Frontal cortex (tissue), 4 donors: ENCODE measurements around the gene LAMA5. TPM values are rescaled to one million over a fixed set of nuclear protein-coding genes. Genes with fewer than 3 reads are reported as not detected.
A peak's percentile ranks its signal among the peaks of the same experiment; 100 is the strongest.

ENCODE experiments used
- DNase-seq, 2 donors: peaks; one replicate each; pipeline ENCODE4 v3.0.0; 2012; ENCODE audit warnings: low spot score in 2 of 2
- FAIRE-seq: peaks from 2 replicates; lab custom pipeline; 2012; peaks lifted over from hg19 to GRCh38; lab: Jason Lieb, UNC
- total RNA-seq: library from RNA; depleted of rRNA; stranded (reverse); fragments of >200 nt; gene quantifications from one replicate; pipeline ENCODE4 v1.2.3, GENCODE V29; 2014
- donor health status: control.
- donor health status: control.
- donor health status: control.

LAMA5 gene
- total RNA-seq, 1 donor from 2014 or later, result 11.4 TPM

DNA sequence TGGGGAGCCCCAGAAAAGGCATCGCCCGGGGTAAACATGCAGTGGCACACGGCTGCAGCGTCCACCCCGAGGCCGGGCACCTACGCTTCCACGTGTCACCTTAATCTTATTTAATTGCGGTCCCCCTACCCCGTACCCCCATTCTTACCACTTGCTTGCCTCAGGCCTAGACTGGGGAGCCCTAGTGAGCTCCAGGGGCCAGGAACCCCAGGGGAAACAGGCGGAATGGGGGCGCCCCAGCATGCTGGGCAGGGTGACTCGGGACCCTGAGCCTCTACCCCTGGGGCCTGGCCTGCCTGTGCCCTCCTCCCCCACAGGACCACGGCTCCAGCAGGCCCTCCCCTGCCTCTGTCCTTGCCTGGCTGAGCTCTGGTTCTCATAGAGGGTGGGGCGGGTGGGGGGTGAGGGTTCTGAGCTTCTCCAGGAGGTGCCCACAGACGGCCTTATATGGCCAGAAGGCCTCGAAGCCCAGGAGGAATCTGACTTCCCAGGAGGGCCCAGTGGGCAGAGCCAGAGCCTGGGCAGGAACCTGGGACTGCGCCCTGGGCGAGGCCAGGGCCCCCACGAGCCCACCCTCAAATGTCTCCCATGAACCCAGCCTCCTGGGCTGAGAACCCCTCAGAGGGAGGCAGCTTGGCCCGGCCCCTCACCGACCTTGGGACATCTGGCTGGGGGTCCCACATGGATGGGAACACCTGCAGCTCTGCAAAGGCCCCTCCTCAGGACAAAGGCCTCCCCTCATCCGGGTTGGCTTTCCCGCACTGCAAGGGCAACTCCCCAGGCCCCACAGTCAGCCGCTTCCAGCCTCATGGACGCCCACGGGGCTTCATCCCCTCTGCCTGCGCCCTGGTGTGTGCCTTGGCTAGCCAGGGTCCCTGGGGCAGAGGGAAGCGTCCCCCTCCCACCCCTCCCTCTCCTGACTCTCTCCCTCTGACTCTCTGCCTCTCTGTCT is 5.2 kb upstream of the LAMA5 start:
- FAIRE-seq, result no peak
- DNase-seq, result no peak

DNA sequence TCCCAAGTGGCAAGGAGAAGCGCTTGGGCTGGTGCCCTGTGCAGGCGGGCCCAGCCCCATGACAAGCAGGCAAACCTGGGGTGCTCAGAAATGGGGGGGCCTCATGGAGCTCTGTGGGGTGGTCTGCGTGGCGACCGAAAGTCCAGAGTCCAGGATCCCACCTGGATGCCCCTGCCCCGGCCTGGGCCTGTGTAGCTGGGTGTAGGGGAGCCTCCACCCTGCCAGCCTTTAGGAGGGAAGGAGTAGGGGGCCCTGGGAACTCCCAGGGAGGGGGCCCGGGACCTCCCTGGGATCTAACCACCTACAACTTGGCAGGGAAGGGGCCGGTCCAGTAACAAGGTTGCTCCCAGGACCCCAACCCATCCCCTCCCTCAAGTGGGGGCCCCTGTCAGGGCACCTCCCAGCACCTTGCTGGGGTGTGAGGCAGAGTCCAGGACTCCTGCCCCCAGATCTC is 4.5 kb upstream of the LAMA5 start:
- no peak for FAIRE-seq
- DNase-seq, result no peak

DNA sequence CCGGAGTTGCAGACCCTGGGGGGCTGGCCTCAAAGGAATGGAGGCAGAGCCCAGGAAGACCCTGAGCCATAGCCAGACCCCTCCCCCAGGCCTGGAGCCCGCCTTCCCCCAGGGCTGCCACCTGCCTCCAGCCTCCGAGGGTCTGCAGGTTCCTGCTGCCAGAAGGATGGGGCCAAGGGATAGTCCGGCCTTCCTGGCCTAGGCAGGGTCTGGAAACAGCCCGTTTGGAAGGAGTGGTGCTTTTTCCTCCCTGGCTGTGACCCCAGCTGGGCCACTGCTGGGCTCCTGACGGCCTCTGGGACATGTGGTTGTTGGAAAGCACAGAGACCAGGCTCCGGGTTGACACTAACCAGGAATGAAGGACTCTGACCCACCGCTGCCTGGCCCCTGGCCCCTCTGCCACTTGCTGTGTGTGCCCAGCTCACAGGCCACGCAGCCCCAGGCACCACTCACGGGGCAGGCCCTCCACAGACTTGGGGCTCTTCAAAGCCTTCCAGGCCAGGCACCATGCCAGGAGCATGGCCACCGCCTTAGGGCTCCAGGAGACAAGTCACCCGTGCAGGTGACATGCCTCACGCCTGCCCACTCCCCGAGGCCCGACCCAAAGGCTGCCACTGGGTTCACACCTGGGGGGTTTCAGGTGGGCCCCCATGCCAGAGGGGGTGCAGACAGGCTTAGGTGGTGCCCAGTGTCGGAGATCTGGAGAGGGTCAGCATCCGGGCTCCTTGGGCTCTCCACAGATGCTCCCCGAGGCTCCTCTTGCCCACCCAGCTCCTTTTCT is 3.9 kb upstream of the LAMA5 start:
- FAIRE-seq (no peak), DNase-seq (no peak)

DNA sequence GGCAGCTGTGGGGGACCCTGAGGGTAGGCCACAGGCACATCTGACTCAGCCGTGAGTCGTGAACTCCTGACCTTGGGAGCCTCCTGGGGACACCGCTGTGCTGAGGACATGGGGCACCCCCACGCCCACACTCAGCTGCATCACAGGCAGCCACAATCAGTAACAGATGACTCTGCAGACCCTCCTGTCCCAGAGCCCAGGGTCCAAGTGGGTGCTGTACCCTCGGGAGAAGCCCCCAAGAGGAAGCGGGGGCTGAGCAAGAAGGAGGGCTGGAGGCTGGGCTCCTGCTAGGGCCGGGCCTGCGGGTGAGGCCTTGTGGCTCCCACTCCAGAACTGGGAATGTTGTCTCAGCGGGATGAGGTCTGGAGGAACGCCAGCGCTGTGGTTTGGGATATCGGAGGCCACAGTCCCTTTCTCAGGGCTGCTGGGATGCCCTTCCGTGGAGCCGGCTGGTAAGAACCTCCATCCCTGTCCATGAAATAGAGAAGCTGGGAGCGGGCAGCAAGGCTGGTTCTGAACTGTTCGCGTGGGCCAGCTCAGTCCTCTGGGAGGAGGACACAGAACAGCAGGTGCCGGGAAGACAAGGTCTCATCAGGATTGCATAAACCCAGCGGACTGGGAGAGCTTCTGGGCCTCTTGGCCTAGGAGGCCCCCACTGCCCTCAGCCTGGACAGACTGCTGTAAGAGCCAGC is 3.1 kb upstream of the LAMA5 start:
- no peak for DNase-seq
- FAIRE-seq, result no peak

DNA sequence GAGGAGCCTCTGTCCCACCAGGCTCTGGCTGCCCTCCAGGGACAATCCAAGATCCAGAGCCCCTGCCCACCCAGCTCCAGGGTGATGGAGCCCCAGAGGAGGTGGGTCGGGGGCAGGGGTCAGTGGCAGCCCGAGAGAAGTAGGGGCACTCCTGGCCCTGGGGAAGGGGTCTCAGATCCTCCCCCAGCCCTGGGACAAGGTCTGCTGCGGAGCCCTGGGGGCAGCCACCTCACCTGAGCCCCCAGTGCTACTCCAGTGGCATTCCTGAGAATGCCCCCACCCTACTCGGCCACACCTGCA is 2.7 kb upstream of the LAMA5 start:
- DNase-seq, result no peak
- no peak for FAIRE-seq

DNA sequence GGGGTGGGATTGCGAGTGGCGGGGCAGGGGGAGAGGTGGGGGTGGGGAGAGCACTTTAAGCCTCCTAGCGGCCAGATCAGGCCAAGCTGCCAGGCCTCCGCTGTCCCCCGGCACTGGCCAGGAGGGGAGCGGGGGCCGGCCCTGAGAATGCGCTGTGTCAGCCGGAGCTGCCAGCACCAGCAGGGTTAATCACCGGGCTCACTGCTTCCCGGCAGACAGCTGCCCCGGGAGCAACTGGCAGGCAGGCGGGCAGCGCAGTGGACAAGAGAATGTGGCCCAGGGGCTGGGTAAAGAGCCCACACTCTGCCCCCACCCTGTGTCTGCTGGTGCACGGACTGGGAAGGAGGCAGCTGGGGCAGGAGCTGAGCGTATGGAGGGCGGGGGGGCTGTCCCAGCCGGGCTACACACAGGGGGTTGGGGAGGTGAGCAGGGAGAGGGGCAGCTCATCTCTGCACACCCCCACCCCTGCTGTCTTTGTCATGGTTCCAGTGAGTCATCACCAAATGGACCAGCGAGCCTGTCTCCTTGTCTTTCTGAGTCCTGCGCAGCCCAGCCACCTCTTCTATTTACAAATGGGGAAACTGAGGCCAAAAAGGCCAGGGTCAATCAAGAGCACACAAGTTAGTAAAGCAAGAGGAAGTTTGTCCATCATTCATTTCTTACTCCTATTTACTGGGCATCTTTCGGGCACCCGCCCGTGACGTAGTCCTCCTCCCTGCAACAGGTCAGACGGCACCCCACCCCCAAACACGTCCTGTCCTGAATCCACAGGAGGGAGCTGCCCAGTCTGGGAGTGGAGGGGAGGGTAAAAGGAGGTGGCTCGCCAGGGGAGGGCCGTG is 2.1 kb upstream of the LAMA5 start:
- FAIRE-seq (no peak), DNase-seq (peak in 1 of 2 donors; percentile 68)

DNA sequence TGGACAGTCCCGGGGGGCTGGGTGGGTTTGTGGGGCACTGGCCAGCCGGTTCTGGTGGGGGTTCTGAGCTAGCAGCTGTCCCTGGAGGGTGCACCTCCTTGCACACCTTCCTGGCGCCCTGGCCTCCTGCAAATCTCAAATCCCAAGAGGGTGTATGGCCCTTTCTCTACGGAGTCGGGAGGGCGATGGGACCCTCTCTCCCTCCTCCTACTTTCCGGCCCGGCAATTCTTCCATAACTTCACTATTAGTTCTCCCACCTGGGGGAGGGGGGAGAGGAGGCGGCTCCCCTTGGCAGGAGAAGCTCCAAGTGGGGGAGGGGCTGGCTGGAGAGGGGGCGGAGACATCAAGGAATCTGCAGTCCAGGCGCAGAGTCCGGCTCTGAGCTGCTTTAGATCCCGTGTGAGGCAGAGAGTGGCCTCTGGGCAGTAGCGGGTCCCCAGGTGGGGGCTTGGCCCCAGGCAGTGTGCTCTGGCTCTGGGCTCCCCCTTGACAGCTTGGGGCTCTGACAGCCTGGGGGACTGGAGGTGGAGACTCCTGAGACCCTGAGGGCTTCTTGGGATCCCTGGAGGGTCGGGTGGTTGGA is 1.4 kb upstream of the LAMA5 start:
- DNase-seq (peak in 1 of 2 donors; percentile 55), FAIRE-seq (no peak)

DNA sequence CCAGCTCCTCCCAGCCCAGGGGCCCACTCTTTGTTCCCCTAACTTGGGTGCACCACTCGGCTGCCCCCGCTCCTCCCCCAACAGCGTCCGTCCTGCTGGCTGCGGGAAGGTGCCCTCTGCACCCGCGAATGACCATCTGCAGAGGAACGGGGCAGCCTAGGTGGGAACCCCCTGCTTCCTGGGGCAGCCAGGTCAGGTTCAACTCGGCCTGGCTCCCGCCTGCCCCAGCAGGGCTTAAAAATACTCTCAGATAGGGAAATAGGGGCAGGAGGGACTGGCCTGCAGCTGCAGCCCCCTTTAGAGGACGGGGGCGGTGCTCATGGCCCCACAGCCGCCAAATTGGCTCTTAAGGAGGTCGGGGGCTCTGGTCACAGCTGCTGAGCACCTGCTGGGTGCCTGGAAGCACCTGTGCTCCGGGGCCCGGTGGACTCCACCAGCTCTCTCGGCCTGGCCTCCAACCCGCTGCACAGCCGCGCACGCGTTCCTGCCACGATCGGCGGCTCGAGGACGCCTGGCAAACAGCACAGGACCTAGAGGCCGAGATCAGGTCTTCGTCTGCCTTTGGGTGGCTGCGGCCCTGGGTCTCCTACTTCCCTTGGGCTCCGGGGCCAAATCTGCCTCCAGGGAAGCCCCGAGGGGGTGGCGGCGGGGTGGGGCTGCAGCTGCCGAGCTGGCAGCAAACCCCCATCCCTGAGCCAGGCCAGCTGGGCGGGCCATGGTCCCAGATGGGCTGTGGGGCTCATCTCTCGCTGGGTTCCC is 700 bp upstream of the LAMA5 start:
- DNase-seq (peak in 1 of 2 donors; percentile 78), FAIRE-seq (no peak)

DNA sequence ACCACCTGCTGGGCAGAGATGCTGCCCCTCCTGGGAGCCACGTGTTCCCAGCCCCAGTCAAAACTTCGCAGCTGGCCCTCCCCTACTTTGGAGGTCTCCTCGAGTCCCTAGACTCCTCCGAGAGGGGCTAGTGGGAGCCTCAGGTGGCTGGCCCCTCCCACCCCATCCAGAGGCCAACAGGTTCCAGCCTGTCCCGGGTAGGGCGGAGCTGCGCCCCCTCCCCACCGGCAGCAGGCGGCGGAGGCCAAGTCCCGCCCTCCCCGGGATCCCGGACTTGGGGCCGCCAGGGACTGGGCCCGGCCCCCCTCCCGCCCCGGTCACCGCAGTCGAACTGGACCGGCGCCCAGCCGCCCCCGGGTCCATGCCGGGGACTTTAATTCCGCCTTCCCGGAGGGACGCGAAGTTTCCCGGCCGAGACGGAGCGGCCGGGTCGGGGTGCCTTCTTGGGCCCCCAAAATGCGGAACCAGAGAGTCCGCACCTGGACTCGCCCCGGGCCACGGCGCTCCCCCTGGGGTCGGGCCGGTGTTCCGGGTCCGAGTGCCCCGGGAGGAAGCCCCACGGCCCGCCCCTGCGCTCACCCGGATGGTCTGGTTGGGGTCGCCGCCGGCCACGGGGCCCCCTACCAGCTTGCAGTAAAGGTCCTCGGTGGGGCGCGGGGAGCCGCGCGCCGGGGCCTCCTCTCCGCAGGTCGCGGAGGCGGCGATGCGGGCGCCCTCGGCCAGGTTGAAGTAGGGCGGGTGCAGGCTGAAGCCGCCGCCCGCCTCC is 559 bp downstream of the LAMA5 start:
- DNase-seq, result peak; percentile 57 to 73
- no peak for FAIRE-seq

DNA sequence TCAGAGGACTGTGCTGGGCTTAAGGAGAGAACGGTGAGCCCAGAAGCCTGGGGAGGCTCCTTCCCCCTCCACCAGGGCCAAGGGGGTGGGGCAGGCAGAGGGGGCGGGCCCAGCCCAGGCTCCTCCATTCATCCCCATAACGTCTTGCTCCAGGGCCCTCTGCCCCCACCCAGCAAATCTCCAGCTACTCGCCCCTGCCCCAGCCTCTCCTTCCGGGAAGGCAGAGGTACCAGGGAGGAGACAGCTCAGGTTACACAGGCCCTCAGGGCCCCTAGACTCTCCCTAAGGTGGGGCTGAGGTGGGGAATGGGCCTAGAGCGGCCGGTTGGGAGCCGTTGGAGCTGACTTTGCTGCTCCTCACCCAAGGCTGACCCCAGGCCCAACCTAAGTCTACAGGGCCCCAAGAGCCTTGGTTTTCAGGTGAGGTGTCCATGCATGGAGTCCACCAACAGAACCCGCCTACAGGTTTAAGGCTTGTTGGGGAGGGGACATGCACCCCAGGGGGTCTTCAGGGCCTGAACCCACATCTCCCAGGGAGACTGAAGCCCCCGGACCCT is 1.2 kb downstream of the LAMA5 start:
- no peak for FAIRE-seq
- DNase-seq, result no peak

DNA sequence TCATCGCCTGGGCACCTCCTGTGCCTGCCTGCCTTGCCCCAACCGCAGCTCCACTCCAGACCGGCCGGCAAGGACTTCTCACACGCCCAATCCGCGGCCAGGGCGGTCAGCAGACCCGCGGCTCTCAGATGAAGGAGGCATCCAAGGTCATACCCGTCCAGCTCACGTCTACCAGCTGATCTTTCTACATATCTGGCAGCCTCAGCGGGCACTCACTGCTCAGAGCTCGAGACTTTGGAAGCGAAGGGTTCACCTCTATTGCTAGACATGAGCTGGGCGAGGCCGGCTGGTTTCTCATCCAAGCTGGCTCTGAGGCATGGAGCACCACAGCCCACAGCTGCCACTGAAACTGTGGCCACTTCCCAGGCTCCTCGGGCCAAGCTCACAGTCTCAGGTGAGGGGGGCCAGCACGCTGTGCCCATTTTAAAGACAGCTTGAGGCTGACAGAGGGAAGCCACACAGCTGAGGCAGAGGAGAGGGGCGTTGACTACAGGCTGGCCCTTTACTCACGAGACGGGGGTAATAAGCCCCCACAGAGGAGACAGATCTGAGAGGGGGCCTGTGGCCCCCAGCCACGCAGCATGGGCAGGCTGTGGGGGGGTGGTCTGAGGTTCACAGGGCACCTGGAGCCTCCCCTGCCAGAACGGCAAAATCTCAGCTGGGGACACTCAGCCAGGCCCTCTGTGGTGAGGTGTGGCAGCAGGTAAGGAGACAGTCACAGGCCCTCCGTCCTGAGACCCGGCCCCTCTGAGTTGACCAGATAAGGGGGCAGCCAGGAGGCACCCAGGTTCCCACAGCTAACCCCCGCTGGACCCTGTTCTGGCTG is 2.0 kb downstream of the LAMA5 start:
- DNase-seq (no peak), FAIRE-seq (no peak)

DNA sequence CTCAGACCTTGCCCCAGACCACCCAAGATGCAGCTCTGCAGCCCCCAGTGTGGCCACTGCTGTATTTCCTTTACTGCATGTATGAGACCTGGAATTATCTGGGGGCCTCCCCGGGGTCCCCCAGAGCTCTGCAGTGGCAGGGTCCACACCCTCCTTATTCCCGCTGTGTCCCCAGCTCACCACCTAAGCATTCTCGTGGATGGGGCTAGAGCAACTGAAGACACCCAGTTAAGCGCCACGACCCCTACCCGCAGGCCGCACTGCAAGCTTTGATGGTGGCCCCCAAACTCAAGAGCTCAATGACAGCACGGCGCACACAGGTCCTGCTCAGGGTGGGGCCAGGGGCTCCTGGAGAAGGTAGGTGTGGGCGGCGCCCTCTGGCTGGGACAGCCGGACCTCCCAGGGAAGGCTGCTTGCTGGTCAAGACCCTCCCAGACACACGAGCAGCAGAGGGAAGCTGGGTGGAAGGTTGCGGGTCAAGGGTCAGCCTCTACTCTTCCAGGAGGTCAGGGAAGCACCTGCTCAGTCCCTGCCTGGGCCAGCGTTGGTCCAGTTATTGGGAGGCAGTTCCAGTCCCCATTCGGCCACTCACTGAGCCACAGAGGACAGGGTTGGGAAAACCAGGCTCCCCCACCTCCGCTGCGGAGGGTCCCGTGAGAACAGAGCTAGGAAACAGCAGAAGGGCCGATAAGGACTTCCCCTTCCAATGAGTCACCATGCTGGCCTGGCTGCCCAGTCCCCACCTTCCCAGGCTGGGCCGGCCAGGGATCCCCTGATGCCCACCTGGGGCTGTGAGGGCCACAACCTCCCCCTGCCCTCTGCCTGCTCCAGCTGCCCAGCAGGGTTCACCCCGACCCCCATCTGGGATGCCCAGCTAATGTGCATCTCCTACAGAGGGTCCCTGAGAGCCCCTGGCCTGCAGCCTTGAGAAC is 2.9 kb downstream of the LAMA5 start:
- FAIRE-seq (no peak), DNase-seq (no peak)

DNA sequence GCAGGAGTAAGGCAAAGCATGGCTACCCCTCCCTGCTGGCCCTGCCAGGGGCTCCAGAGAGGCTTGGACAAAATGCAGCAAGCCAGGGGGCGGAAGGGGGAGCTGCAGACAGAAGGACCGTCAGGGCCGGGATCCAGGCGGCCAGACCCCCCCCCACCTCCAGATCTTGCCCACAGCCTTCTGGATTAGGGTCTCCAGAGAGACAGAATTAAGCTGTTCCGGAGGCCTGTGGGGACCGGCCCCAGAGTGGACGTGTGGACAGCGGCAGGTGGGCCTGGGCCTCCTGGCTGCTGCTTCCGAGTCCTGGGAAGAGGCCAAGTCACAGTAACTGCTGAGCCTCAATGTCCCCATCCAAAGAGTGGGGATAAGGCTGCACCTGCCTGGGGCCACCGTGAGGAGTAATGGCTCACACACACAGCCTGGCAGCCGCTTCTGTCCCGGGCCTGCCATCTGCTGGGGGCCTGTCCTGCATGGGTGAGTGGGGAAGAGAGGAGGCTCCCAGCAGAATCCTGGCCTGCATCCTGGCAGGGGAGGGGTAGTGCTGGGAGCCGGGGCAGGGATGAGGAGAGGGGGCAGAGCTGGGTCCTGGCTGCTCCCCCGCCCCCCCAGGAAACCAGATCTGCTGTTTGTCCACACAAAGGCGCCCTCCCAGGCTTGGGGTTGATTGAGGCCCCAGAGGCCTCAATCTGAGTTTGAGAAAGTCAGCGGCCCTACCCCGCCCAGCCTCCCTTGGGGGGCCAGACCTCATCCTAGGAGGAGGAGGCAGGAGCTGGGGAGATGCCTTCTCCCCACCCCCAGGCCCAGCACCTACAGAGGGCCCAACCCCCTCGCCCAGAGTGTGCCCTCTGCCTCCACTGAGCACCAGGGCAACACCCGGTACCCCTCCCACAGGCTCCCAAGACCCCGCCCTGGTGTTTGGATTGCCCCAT is 3.9 kb downstream of the LAMA5 start:
- FAIRE-seq (no peak), DNase-seq (no peak)

DNA sequence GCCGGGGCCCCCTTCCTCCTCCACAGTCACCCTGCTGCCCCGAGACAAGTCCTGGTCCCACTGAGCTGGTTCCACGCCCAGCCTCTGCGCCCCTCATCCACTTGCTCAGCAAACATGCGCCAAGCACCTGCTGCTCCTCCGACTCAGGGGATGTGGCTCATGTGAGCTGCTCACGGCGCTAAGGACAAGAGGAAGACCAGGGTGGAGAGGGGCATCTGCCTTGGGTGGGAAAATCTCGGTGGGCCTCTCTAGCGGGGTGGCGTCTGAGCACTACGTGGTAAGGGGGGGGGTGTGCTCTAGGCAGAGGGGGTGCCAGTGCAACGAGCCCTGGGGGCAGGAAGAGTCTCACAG is 4.5 kb downstream of the LAMA5 start:
- no peak for FAIRE-seq
- DNase-seq, result no peak
